Gastroesophageal sphincter (tissue), 3 donors: ENCODE results near the gene PARD3B.

ENCODE experiments used
- EP300 ChIP-seq: sonication (generic); formaldehyde crosslinking; IDR thresholded peaks from one replicate; pipeline ENCODE4 v1.6.1; 2017; ENCODE audit warnings: antibody characterized with exemption, mild to moderate bottlenecking
- POLR2A ChIP-seq, 2 donors: fragments of 450-650 bp; IDR thresholded peaks; one replicate each; pipeline ENCODE4 v1.6.1; 2017; ENCODE audit warnings: antibody characterized with exemption in 2 of 2, mild to moderate bottlenecking in 2 of 2, moderate library complexity in 1 of 2
- TF ChIP-seq, protein P1 (sequence below), 4 experiments: fragments of 200-600 bp in 2 of 4; fragments of 450-650 bp in 2 of 4; sonication (generic) in 1 of 4; IDR thresholded peaks; one replicate each; pipeline ENCODE4 v1.5.1; 2017 to 2019; ENCODE audit warnings: antibody characterized with exemption in 4 of 4, mild to moderate bottlenecking in 2 of 4, moderate library complexity in 2 of 4

DNA sequence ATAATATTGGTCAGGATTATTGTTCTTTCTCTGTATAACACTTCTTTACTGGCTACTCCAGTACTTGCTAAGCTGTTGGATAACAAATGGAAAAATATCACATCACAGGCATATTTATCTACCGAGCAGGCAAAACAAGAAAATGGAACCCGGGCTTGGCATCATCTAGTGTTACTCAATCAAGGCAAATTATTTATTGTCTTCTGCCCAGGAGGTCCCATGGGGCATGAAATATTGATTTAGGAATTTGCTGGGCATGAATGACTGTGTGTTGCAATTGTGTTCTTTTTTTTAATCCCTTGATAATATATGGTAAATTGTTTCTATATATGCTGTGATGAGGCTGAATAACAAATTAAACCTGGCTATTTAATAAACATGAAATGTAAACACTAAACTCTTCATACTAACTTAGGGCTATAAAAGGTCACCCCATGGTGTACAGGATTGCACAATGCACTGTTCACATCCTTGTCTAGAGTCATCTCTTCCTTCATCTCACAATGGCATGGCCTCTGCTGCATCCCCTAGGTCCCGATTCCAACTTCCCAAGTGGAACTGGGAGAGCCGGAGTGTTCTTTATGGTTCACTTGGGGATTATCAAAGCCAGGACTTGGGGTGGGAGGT, 2.2 kb upstream of the PARD3B start:
- TF ChIP-seq, protein P1, sequence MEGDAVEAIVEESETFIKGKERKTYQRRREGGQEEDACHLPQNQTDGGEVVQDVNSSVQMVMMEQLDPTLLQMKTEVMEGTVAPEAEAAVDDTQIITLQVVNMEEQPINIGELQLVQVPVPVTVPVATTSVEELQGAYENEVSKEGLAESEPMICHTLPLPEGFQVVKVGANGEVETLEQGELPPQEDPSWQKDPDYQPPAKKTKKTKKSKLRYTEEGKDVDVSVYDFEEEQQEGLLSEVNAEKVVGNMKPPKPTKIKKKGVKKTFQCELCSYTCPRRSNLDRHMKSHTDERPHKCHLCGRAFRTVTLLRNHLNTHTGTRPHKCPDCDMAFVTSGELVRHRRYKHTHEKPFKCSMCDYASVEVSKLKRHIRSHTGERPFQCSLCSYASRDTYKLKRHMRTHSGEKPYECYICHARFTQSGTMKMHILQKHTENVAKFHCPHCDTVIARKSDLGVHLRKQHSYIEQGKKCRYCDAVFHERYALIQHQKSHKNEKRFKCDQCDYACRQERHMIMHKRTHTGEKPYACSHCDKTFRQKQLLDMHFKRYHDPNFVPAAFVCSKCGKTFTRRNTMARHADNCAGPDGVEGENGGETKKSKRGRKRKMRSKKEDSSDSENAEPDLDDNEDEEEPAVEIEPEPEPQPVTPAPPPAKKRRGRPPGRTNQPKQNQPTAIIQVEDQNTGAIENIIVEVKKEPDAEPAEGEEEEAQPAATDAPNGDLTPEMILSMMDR (IDR thresholded peaks at IDR 0.05) = no peak
- TF ChIP-seq POLR2A (IDR thresholded peaks at IDR 0.05) = no peak
- TF ChIP-seq EP300 = no peak
